Measurements from ENCODE around the gene PLAAT2. TPM values are rescaled to one million over a fixed set of nuclear protein-coding genes. Genes with fewer than 3 reads are reported as not detected.

PLAAT2 gene
- total RNA-seq, 1 experiment from 2014 or later = 0.52 TPM

DNA sequence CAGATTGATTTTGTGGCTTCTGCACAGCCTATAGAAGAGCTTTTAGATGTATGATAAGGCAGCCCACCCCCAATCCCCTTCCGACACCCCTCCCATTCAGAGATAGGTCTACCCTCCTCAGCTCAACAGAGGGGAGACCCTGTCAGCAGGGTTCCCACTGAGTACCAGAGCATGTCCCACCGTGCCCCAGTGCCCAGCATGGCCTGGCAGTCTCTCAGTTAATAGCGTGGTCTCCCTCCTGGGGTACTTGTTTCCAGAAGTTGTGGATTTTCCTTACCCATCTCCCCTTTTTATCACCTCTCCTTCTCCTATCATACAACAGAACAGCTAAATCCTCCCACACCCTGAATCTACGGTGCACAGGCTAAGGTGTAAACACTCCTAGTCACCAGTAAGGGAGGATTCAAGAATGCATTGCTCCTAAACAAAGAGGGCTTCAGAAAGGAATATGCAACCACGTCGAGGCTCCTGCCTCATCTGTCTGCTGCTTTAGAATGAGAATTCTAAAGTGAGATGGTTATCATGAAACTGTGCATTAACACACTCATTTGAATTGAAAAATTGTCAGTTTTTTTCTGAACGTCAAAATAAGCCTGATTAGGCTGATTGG, 6.7 kb downstream of the PLAAT2 start:
- H2BK15ac ChIP-seq (ENCODE audit: low read depth, low read length) = no peak overlapping the region
- no peak overlapping the region for H4K91ac ChIP-seq (ENCODE audit: insufficient read length, low read depth, low read length)
- H3K27ac ChIP-seq (ENCODE audit: insufficient read length, low read depth, low read length) = no peak overlapping the region
- no peaks in the 10 kb centered on the region for H3K27me3 ChIP-seq (ENCODE audit: insufficient read depth, low read length)
- H3K27ac Mint-ChIP-seq = no peak overlapping the region; a peak in 1 of 7 replicates
- H3K4ac ChIP-seq (ENCODE audit: low read depth, low read length) = no peak overlapping the region
- no peak overlapping the region for H2BK120ac ChIP-seq (ENCODE audit: low read depth, low read length, poor library complexity, severe bottlenecking)
- no peak overlapping the region for H3T11ph ChIP-seq (ENCODE audit: low read length)
- no peak overlapping the region for H3K56ac ChIP-seq (ENCODE audit: insufficient read length, low read depth, low read length)
- H3K27me3 Mint-ChIP-seq (ENCODE audit: low read depth) = no peaks in the 10 kb centered on the region; the same call in 1 of the 2 replicates
- no peak overlapping the region for H2AK5ac ChIP-seq (ENCODE audit: insufficient read length, low read length)
- no peaks in the 10 kb centered on the region for H4K20me1 ChIP-seq (ENCODE audit: control insufficient read depth, insufficient read depth, insufficient read length)
- no CpG with 5 or more reads among the region's 7 CpGs for WGBS (ENCODE audit: extremely low coverage, insufficient read length, low lambda C conversion rate)
- TF ChIP-seq, protein P1, sequence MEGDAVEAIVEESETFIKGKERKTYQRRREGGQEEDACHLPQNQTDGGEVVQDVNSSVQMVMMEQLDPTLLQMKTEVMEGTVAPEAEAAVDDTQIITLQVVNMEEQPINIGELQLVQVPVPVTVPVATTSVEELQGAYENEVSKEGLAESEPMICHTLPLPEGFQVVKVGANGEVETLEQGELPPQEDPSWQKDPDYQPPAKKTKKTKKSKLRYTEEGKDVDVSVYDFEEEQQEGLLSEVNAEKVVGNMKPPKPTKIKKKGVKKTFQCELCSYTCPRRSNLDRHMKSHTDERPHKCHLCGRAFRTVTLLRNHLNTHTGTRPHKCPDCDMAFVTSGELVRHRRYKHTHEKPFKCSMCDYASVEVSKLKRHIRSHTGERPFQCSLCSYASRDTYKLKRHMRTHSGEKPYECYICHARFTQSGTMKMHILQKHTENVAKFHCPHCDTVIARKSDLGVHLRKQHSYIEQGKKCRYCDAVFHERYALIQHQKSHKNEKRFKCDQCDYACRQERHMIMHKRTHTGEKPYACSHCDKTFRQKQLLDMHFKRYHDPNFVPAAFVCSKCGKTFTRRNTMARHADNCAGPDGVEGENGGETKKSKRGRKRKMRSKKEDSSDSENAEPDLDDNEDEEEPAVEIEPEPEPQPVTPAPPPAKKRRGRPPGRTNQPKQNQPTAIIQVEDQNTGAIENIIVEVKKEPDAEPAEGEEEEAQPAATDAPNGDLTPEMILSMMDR (conservative IDR thresholded peaks at IDR 0.05) = no peak
- no peak overlapping the region for H2BK5ac ChIP-seq (ENCODE audit: insufficient read length, low read length)
- H3K9me3 ChIP-seq (ENCODE audit: control insufficient read depth, low read depth, low read length) = no peaks in the 10 kb centered on the region
- no peaks in the 10 kb centered on the region for H3K79me2 ChIP-seq (ENCODE audit: insufficient read depth, low read length)
- no peaks in the 10 kb centered on the region for H3K9me3 Mint-ChIP-seq
- H4K5ac ChIP-seq (ENCODE audit: insufficient read length, low read depth, low read length) = no peak overlapping the region
- H3K36me3 Mint-ChIP-seq (ENCODE audit: insufficient read depth in 1 of 3, low read depth in 3 of 3) = no peaks in the 10 kb centered on the region
- H3K23me2 ChIP-seq (ENCODE audit: insufficient read length, low read depth, low read length, poor library complexity, severe bottlenecking) = no peaks in the 10 kb centered on the region
- H3K4me3 Mint-ChIP-seq = no peak overlapping the region
- H2AFZ ChIP-seq (ENCODE audit: low read length) = no peak overlapping the region
- H3K4me2 ChIP-seq (ENCODE audit: insufficient read depth, insufficient read length, low read length) = no peak overlapping the region
- H3K79me1 ChIP-seq (ENCODE audit: insufficient read depth, low read depth, low read length, poor library complexity, severe bottlenecking) = no peaks in the 10 kb centered on the region
- no peak overlapping the region for H3K9ac ChIP-seq (ENCODE audit: extremely low read depth, insufficient read length, low read length)
- no peak overlapping the region for H3K18ac ChIP-seq (ENCODE audit: insufficient read length, low read depth, low read length)
- no peak overlapping the region for H3K14ac ChIP-seq (ENCODE audit: insufficient read depth, low read length)
- peak; percentile 25 for DNase-seq
- H2BK12ac ChIP-seq (ENCODE audit: insufficient read length, low read depth, low read length) = no peak overlapping the region
- no peak overlapping the region for H4K8ac ChIP-seq (replicated peaks; ENCODE audit: insufficient read length, low read depth, low read length)
- H2BK20ac ChIP-seq (ENCODE audit: low read depth, low read length, poor library complexity, severe bottlenecking) = no peak overlapping the region
- peaks cover 34 to 50% of the 10 kb centered on the region in 2 experiments for H3K4me1 Mint-ChIP-seq
- no peak overlapping the region for H3K23ac ChIP-seq (ENCODE audit: insufficient read length, low read depth, low read length)
- 0 out of 2 replicates have a peak, but pooled peaks cover 4% of the 10 kb centered on the region for H3K4me1 ChIP-seq (ENCODE audit: insufficient read depth, low read length)
